ENCODE data around the gene FMNL1. TPM values are rescaled to one million over a fixed set of nuclear protein-coding genes. Genes with fewer than 3 reads are reported as not detected.
A peak's percentile ranks its signal among the peaks of the same experiment; 100 is the strongest.
"Not testable (repeated sequence)": the region's sequence is repeated elsewhere in the genome, so short reads cannot be mapped to it uniquely, and the experiment has no call there.

FMNL1 gene
- total RNA-seq, 1 donor from 2014 or later = 26.0 TPM

GRCh38 chr17:45248132-45248957, 26.7 kb downstream of the FMNL1 start:
- Histone ChIP-seq H3K36me3 (ENCODE audit: control insufficient read depth, insufficient read depth, low read length) (no peaks in the 10 kb centered on the region), H3K27me3 (ENCODE audit: control insufficient read depth, insufficient read depth, low read length) (no peaks in the 10 kb centered on the region), H3K4me3 (ENCODE audit: low read depth, low read length) (peak overlapping the region; percentile 84)
- DNase-seq (ENCODE audit: low read depth) = no peak
- TF ChIP-seq CTCF (IDR thresholded peaks at IDR 0.05; ENCODE audit: insufficient read depth, low read length, poor library complexity, severe bottlenecking) = no peak

GRCh38 chr17:45251931-45252330, 30.2 kb downstream of the FMNL1 start:
- no peaks in the 10 kb centered on the region for H3K36me3 ChIP-seq (ENCODE audit: control insufficient read depth, insufficient read depth, low read length)
- no peaks in the 10 kb centered on the region for H3K27me3 ChIP-seq (ENCODE audit: control insufficient read depth, insufficient read depth, low read length)
- no peak overlapping the region for H3K4me3 ChIP-seq (ENCODE audit: low read depth, low read length)
- no peak for TF ChIP-seq CTCF (IDR thresholded peaks at IDR 0.05; ENCODE audit: insufficient read depth, low read length, poor library complexity, severe bottlenecking)
- no peak for DNase-seq (ENCODE audit: low read depth)

GRCh38 chr17:45253237-45253636, 31.6 kb downstream of the FMNL1 start:
- not testable (repeated sequence) for H3K27me3 ChIP-seq (ENCODE audit: control insufficient read depth, insufficient read depth, low read length); DNase-seq (ENCODE audit: low read depth); H3K4me3 ChIP-seq (ENCODE audit: low read depth, low read length); H3K36me3 ChIP-seq (ENCODE audit: control insufficient read depth, insufficient read depth, low read length)

- no peak overlapping the region for H3K4me3 ChIP-seq (ENCODE audit: low read depth, low read length)
- H3K36me3 ChIP-seq (ENCODE audit: control insufficient read depth, insufficient read depth, low read length) = no peaks in the 10 kb centered on the region
- DNase-seq (ENCODE audit: low read depth) = no peak
- TF ChIP-seq CTCF (IDR thresholded peaks at IDR 0.05; ENCODE audit: insufficient read depth, low read length, poor library complexity, severe bottlenecking) = no peak
- H3K27me3 ChIP-seq (ENCODE audit: control insufficient read depth, insufficient read depth, low read length) = no peaks in the 10 kb centered on the region
Observed at GRCh38 chr17:45253879-45254278, 32.2 kb downstream of the FMNL1 start.

- H3K27me3 ChIP-seq (ENCODE audit: control insufficient read depth, insufficient read depth, low read length) = no peaks in the 10 kb centered on the region
- no peak for TF ChIP-seq CTCF (IDR thresholded peaks at IDR 0.05; ENCODE audit: insufficient read depth, low read length, poor library complexity, severe bottlenecking)
- no peak for DNase-seq (ENCODE audit: low read depth)
- H3K36me3 ChIP-seq (ENCODE audit: control insufficient read depth, insufficient read depth, low read length) = no peaks in the 10 kb centered on the region
- no peak overlapping the region for H3K4me3 ChIP-seq (ENCODE audit: low read depth, low read length)
Observed at GRCh38 chr17:45255358-45255757, 33.7 kb downstream of the FMNL1 start.

GRCh38 chr17:45256114-45256966, 34.7 kb downstream of the FMNL1 start:
- no peaks in the 10 kb centered on the region for H3K27me3 ChIP-seq (ENCODE audit: control insufficient read depth, insufficient read depth, low read length)
- peak; percentile 17 for TF ChIP-seq CTCF (IDR thresholded peaks at IDR 0.05; ENCODE audit: insufficient read depth, low read length, poor library complexity, severe bottlenecking)
- DNase-seq (ENCODE audit: low read depth) = peak; percentile 18
- no peaks in the 10 kb centered on the region for H3K36me3 ChIP-seq (ENCODE audit: control insufficient read depth, insufficient read depth, low read length)
- no peak overlapping the region for H3K4me3 ChIP-seq (ENCODE audit: low read depth, low read length)
